GM18870 (cell line): Measurements from ENCODE around the gene NECAB2.

ENCODE experiments used
- ATAC-seq: cut with Tn5 transposase; IDR thresholded peaks from one replicate; pipeline ENCODE4 v1.9.1; 2021; ENCODE audit warnings: moderate library complexity; ENCODE audit not compliant: unreplicated experiment

Gene NECAB2

GRCh38 chr16:83981799-83982198 lies 13.8 kb downstream of the NECAB2 start:
- ATAC-seq: no peak

- no peak for ATAC-seq
Observed at GRCh38 chr16:83983491-83983890, 15.4 kb downstream of the NECAB2 start.

GRCh38 chr16:83989300-83989699 lies 21.3 kb downstream of the NECAB2 start:
- no peak for ATAC-seq

GRCh38 chr16:83990492-83990891 lies 22.4 kb downstream of the NECAB2 start:
- no peak for ATAC-seq

GRCh38 chr16:83992624-83993023 lies 24.6 kb downstream of the NECAB2 start:
- ATAC-seq: no peak

GRCh38 chr16:83994087-83994486 lies 26.0 kb downstream of the NECAB2 start:
- no peak for ATAC-seq

GRCh38 chr16:83994703-83995102 lies 26.7 kb downstream of the NECAB2 start:
- ATAC-seq: no peak

- no peak for ATAC-seq
Observed at GRCh38 chr16:83995754-83996153, 27.7 kb downstream of the NECAB2 start.

- no peak for ATAC-seq
Observed at GRCh38 chr16:83996481-83997252, 28.6 kb downstream of the NECAB2 start.

- ATAC-seq: no peak
Observed at GRCh38 chr16:83998091-83998490, 30.0 kb downstream of the NECAB2 start.

GRCh38 chr16:84000989-84001642 lies 33.1 kb downstream of the NECAB2 start:
- ATAC-seq: no peak

- ATAC-seq: no peak
Observed at GRCh38 chr16:84001726-84002125, 33.7 kb downstream of the NECAB2 start.

GRCh38 chr16:84003038-84003437 lies 35.0 kb downstream of the NECAB2 start:
- ATAC-seq: no peak

GRCh38 chr16:84004442-84004841 lies 36.4 kb downstream of the NECAB2 start:
- ATAC-seq: no peak

- no peak for ATAC-seq
Observed at GRCh38 chr16:84005391-84005790, 37.3 kb downstream of the NECAB2 start.

- ATAC-seq: no peak
Observed at GRCh38 chr16:84007520-84007919, 39.5 kb downstream of the NECAB2 start.

GRCh38 chr16:84007965-84008364 lies 39.9 kb downstream of the NECAB2 start:
- ATAC-seq: no peak

- no peak for ATAC-seq
Observed at GRCh38 chr16:84009282-84009681, 41.2 kb downstream of the NECAB2 start.

- ATAC-seq: no peak
Observed at GRCh38 chr16:84013787-84014569, 45.9 kb downstream of the NECAB2 start.

- no peak for ATAC-seq
Observed at GRCh38 chr16:84014570-84015327, 46.7 kb downstream of the NECAB2 start.

GRCh38 chr16:84015399-84015798 lies 47.4 kb downstream of the NECAB2 start:
- no peak for ATAC-seq
